Measurements from ENCODE around the gene PRKCZ. TPM values are rescaled to one million over a fixed set of nuclear protein-coding genes. Genes with fewer than 3 reads are reported as not detected.

PRKCZ gene
- total RNA-seq, 2 experiments from 2014 or later: 17.8 to 19.0 TPM

DNA sequence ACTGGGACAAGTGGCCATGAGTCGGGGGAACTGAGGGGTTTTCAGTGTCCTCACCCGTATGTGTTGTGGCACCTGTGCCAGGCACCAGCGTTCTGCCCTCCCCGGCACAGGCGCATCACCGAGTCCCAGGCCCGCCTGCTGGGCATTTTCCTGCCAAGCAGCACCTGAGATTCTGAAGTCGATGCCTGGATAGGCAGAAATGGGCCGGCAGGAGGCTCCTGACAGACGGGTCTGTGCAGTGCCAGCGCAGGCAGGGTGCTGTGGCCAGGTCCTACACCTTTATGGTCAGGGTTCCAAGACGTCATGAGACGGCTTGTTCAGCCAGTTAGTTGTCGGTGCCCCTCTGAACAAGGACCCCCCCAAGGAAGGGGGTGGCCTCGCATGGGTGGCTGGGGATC, 133.7 kb downstream of the PRKCZ start:
- no peaks in the 10 kb centered on the region for H3K4me1 Mint-ChIP-seq (ENCODE audit: low read depth)
- no peaks in the 10 kb centered on the region for H3K27me3 Mint-ChIP-seq
- no peak overlapping the region for H3K27ac Mint-ChIP-seq
- no peak overlapping the region for H3K4me3 Mint-ChIP-seq
- H3K36me3 Mint-ChIP-seq (ENCODE audit: low read depth): peaks cover 6% of the 10 kb centered on the region
- no peaks in the 10 kb centered on the region for H3K9me3 Mint-ChIP-seq
- Histone ChIP-seq H3K36me3 (ENCODE audit: insufficient read depth, low read length) (peaks cover 12% of the 10 kb centered on the region), H3K4me3 (ENCODE audit: low read length) (no peak overlapping the region), H3K27me3 (ENCODE audit: control insufficient read depth in 1 of 2, insufficient read depth in 2 of 2, low read length in 2 of 2) (no peaks in the 10 kb centered on the region), H3K4me1 (ENCODE audit: insufficient read depth, low read length) (no peaks in the 10 kb centered on the region), H3K27ac (ENCODE audit: low read depth in 1 of 2, low read length in 2 of 2) (no peak overlapping the region), H3K9me3 (ENCODE audit: control insufficient read depth in 1 of 2, insufficient read depth in 1 of 2, low read length in 2 of 2) (no peaks in the 10 kb centered on the region)
- no peak for TF ChIP-seq CTCF (IDR thresholded peaks at IDR 0.05)
- ChIA-PET CTCF (no interaction called here), POLR2A (no interaction called here)
- intact Hi-C loops (cut with DNase I, micrococcal nuclease): no loop called here
- no peak for ATAC-seq (ENCODE audit: poor library complexity)
- no peak for DNase-seq

GRCh38 chr1:2184531-2184930, 134.3 kb downstream of the PRKCZ start:
- CTCF ChIA-PET: no interaction called here
- Histone ChIP-seq H3K36me3 (ENCODE audit: insufficient read depth, low read length) (peaks cover 12% of the 10 kb centered on the region), H3K4me3 (ENCODE audit: low read length) (no peak overlapping the region), H3K4me1 (ENCODE audit: insufficient read depth, low read length) (peaks cover 3% of the 10 kb centered on the region), H3K27me3 (ENCODE audit: control insufficient read depth in 1 of 2, insufficient read depth in 2 of 2, low read length in 2 of 2) (no peaks in the 10 kb centered on the region), H3K27ac (ENCODE audit: low read depth in 1 of 2, low read length in 2 of 2) (no peak overlapping the region), H3K9me3 (ENCODE audit: control insufficient read depth in 1 of 2, insufficient read depth in 1 of 2, low read length in 2 of 2) (peaks cover 0 to 1% of the 10 kb centered on the region in 2 experiments)
- Mint-ChIP-seq H3K9me3 (no peaks in the 10 kb centered on the region), H3K27me3 (no peaks in the 10 kb centered on the region), H3K27ac (no peak overlapping the region), H3K4me3 (no peak overlapping the region), H3K4me1 (ENCODE audit: low read depth) (no peaks in the 10 kb centered on the region), H3K36me3 (ENCODE audit: low read depth) (peaks cover 6% of the 10 kb centered on the region)
- DNase-seq (no peak), ATAC-seq (ENCODE audit: poor library complexity) (no peak)
- POLR2A ChIA-PET: no interaction called here
- intact Hi-C loops (cut with DNase I, micrococcal nuclease): no loop called here
- TF ChIP-seq CTCF (IDR thresholded peaks at IDR 0.05): no peak

GRCh38 chr1:2184934-2185333, 134.7 kb downstream of the PRKCZ start:
- no peak overlapping the region for H3K4me3 Mint-ChIP-seq
- no peaks in the 10 kb centered on the region for H3K4me1 Mint-ChIP-seq (ENCODE audit: low read depth)
- DNase-seq (no peak), ATAC-seq (ENCODE audit: poor library complexity) (no peak)
- POLR2A ChIA-PET: no interaction called here
- Histone ChIP-seq H3K27me3 (ENCODE audit: control insufficient read depth in 1 of 2, insufficient read depth in 2 of 2, low read length in 2 of 2) (no peaks in the 10 kb centered on the region), H3K4me1 (ENCODE audit: insufficient read depth, low read length) (peaks cover 6% of the 10 kb centered on the region), H3K36me3 (ENCODE audit: insufficient read depth, low read length) (peaks cover 15% of the 10 kb centered on the region), H3K4me3 (ENCODE audit: low read length) (no peak overlapping the region), H3K27ac (ENCODE audit: low read depth in 1 of 2, low read length in 2 of 2) (no peak overlapping the region), H3K9me3 (ENCODE audit: control insufficient read depth in 1 of 2, insufficient read depth in 1 of 2, low read length in 2 of 2) (peaks cover 0 to 5% of the 10 kb centered on the region in 2 experiments)
- H3K27me3 Mint-ChIP-seq: no peaks in the 10 kb centered on the region
- H3K9me3 Mint-ChIP-seq: no peaks in the 10 kb centered on the region
- CTCF ChIA-PET: no interaction called here
- no peak overlapping the region for H3K27ac Mint-ChIP-seq
- peaks cover 6% of the 10 kb centered on the region for H3K36me3 Mint-ChIP-seq (ENCODE audit: low read depth)
- intact Hi-C loops (cut with DNase I, micrococcal nuclease): no loop called here
- TF ChIP-seq CTCF (IDR thresholded peaks at IDR 0.05): no peak
